Keratinocyte (primary cell): ENCODE data around the gene SERGEF.

ENCODE experiments used
- EZH2 ChIP-seq: IDR thresholded peaks from one replicate; pipeline ENCODE4 v1.6.1; 2012; ENCODE audit warnings: inconsistent platforms, mild to moderate bottlenecking, low read length, moderate library complexity
- TF ChIP-seq, protein P1 (sequence below), 3 experiments: IDR thresholded peaks in 1 of 3; conservative IDR thresholded peaks in 1 of 3; optimal IDR thresholded peaks in 1 of 3; 2 replicates in 2 of 3; 3 replicates in 1 of 3; pipeline versions ENCODE3 to v1.5.1; 2011; ENCODE audit warnings: low read length in 3 of 3, mild to moderate bottlenecking in 3 of 3, moderate library complexity in 2 of 3, control low read depth in 1 of 3, inconsistent platforms in 1 of 3; ENCODE audit not compliant: insufficient read depth in 2 of 3; ENCODE audit errors: extremely low read depth in 1 of 3

DNA sequence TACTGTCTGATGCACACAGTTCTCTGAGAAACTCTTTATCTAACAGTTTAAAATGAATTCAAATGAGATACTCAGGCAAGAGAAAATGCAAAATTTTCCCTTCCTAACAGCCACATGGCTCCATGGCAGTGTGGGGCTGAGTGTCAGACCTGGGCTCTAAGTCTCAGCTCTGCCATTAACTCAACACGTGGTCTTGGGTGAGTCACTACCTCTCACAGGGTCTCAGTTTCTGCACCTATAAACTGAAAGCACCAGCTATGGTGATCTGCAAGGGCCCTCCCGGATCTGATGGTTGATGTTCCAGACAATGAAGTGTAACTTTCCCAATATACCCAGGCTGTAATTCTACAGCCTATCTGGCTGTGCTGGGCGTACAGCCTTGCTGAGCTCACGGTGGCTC, 207.8 kb downstream of the SERGEF start:
- TF ChIP-seq, protein P1, sequence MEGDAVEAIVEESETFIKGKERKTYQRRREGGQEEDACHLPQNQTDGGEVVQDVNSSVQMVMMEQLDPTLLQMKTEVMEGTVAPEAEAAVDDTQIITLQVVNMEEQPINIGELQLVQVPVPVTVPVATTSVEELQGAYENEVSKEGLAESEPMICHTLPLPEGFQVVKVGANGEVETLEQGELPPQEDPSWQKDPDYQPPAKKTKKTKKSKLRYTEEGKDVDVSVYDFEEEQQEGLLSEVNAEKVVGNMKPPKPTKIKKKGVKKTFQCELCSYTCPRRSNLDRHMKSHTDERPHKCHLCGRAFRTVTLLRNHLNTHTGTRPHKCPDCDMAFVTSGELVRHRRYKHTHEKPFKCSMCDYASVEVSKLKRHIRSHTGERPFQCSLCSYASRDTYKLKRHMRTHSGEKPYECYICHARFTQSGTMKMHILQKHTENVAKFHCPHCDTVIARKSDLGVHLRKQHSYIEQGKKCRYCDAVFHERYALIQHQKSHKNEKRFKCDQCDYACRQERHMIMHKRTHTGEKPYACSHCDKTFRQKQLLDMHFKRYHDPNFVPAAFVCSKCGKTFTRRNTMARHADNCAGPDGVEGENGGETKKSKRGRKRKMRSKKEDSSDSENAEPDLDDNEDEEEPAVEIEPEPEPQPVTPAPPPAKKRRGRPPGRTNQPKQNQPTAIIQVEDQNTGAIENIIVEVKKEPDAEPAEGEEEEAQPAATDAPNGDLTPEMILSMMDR (optimal IDR thresholded peaks at IDR 0.05 in 1 of 3, IDR thresholded peaks at IDR 0.05 in 1 of 3, conservative IDR thresholded peaks at IDR 0.05 in 1 of 3; ENCODE audit: extremely low read depth in 1 of 3, insufficient read depth in 2 of 3, low read length in 3 of 3), result no peak
- no peak for TF ChIP-seq EZH2
